Endodermal cell (in vitro differentiated cells): Measurements from ENCODE around the gene KRAS. TPM values are rescaled to one million over a fixed set of nuclear protein-coding genes. Genes with fewer than 3 reads are reported as not detected.

Experiments
- DNase-seq: peaks from one replicate; pipeline ENCODE4 v3.0.0-alpha.2; 2017
- H3K27ac ChIP-seq: 2 replicates; pipeline ENCODE4 v1.5.1; 2013; ENCODE audit warnings: mild to moderate bottlenecking, low read depth, low read length, moderate library complexity
- H3K27me3 ChIP-seq: 2 replicates; pipeline ENCODE4 v1.6.1; 2013; ENCODE audit warnings: mild to moderate bottlenecking, low read length, moderate library complexity; ENCODE audit not compliant: insufficient read depth, control insufficient read depth, poor library complexity, severe bottlenecking
- H3K36me3 ChIP-seq: 2 replicates; pipeline ENCODE4 v1.7.0; 2013; ENCODE audit warnings: mild to moderate bottlenecking, low read length, moderate library complexity; ENCODE audit not compliant: control insufficient read depth, insufficient read depth
- H3K4me1 ChIP-seq: one replicate; pipeline ENCODE4 v1.7.0; 2013; ENCODE audit warnings: low read length; ENCODE audit not compliant: control insufficient read depth, insufficient read depth
- H3K4me3 ChIP-seq: 2 replicates; pipeline ENCODE4 v1.5.1; 2013; ENCODE audit warnings: mild to moderate bottlenecking, low read length, moderate library complexity
- H3K9ac ChIP-seq: 2 replicates; pipeline ENCODE4 v1.6.1; 2013; ENCODE audit warnings: mild to moderate bottlenecking, low read length, moderate library complexity; ENCODE audit not compliant: poor library complexity, severe bottlenecking; ENCODE audit errors: extremely low read depth
- H3K9me3 ChIP-seq: 2 replicates; pipeline ENCODE4 v1.6.1; 2013; ENCODE audit warnings: mild to moderate bottlenecking, low read length, moderate library complexity; ENCODE audit not compliant: control insufficient read depth
- H3K27ac Mint-ChIP-seq: 2 replicates; pipeline ENCODE4 v1.8.0; 2020; ENCODE audit warnings: mixed read lengths
- H3K27me3 Mint-ChIP-seq: 2 replicates; pipeline ENCODE4 v1.8.0; 2021; ENCODE audit warnings: mild to moderate bottlenecking, mixed read lengths; ENCODE audit not compliant: insufficient read depth
- H3K36me3 Mint-ChIP-seq: 2 replicates; pipeline ENCODE4 v1.8.0; 2020; ENCODE audit warnings: low read depth, mixed read lengths
- H3K4me1 Mint-ChIP-seq: 2 replicates; pipeline ENCODE4 v1.8.0; 2020; ENCODE audit warnings: mixed read lengths
- H3K4me3 Mint-ChIP-seq: 2 replicates; pipeline ENCODE4 v1.8.0; 2020; ENCODE audit warnings: mild to moderate bottlenecking, moderate library complexity, mixed read lengths
- H3K9me3 Mint-ChIP-seq: 2 replicates; pipeline ENCODE4 v1.8.0; 2020; ENCODE audit warnings: mild to moderate bottlenecking, mixed read lengths
- WGBS, 2 experiments: methylation state at CpG; one replicate each; pipeline versions ENCODE4 v1.1.5 to v1.1.7; 2013; ENCODE audit warnings: missing lambda C conversion rate in 2 of 2, mixed read lengths in 1 of 2; ENCODE audit not compliant: insufficient coverage in 1 of 2, insufficient read length in 1 of 2; 5-methylcytosine and 5-hydroxymethylcytosine counted together
- total RNA-seq, 2 donors: library from RNA; stranded (reverse); fragmentation: NEBNext Ultra II Directional in 1 of 2; extraction: Animal tissue kit (Norgen Biotek cat#: 25700) in 1 of 2; gene quantifications; 2 replicates in 1 of 2; 3 replicates in 1 of 2; pipeline ENCODE4 v1.2.1, GENCODE V29; 2021
- TF ChIP-seq, protein P1 (sequence below): fragments of 200-600 bp; sonication (generic); conservative IDR thresholded peaks from 2 replicates; pipeline ENCODE4 v1.5.0; 2021; ENCODE audit warnings: antibody characterized with exemption, mild to moderate bottlenecking

Gene KRAS
- total RNA-seq, 2 donors from 2014 or later = 58.0 to 140 TPM

GRCh38 chr12:25186038-25186787, 64.5 kb downstream of the KRAS start:
- Mint-ChIP-seq H3K36me3 (no peaks in the 10 kb centered on the region), H3K27ac (no peak overlapping the region), H3K4me3 (no peak overlapping the region), H3K9me3 (no peaks in the 10 kb centered on the region), H3K4me1 (peaks cover 6% of the 10 kb centered on the region), H3K27me3 (no peaks in the 10 kb centered on the region)
- Histone ChIP-seq H3K9me3 (no peaks in the 10 kb centered on the region), H3K9ac (no peak overlapping the region), H3K4me1 (no peaks in the 10 kb centered on the region), H3K27me3 (no peaks in the 10 kb centered on the region), H3K4me3 (no peak overlapping the region), H3K27ac (no peak overlapping the region), H3K36me3 (no peaks in the 10 kb centered on the region)
- no peak for DNase-seq
- TF ChIP-seq, protein P1, sequence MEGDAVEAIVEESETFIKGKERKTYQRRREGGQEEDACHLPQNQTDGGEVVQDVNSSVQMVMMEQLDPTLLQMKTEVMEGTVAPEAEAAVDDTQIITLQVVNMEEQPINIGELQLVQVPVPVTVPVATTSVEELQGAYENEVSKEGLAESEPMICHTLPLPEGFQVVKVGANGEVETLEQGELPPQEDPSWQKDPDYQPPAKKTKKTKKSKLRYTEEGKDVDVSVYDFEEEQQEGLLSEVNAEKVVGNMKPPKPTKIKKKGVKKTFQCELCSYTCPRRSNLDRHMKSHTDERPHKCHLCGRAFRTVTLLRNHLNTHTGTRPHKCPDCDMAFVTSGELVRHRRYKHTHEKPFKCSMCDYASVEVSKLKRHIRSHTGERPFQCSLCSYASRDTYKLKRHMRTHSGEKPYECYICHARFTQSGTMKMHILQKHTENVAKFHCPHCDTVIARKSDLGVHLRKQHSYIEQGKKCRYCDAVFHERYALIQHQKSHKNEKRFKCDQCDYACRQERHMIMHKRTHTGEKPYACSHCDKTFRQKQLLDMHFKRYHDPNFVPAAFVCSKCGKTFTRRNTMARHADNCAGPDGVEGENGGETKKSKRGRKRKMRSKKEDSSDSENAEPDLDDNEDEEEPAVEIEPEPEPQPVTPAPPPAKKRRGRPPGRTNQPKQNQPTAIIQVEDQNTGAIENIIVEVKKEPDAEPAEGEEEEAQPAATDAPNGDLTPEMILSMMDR = no peak
- WGBS, 2 experiments = 91 to 100% methylated on average over 1 to 4 of the region's 4 CpGs

DNA sequence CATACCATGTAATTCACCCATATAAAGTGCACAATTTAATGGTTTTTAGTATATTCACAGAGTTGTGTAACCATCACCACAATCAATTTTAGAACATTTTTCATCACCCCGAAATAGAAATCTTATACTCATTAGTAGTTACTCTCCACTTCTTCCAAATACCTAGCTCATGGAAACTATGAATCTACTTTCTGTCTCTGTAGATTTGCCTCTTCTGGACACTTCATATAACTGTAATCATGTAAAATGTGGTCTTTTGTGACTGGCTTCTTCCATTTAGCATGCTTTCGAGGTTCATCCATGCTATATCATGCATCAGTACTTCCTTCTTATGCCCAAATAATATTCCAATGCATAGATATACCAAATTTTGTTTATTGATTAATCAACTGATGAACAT, 66.6 kb downstream of the KRAS start:
- Histone ChIP-seq H3K9ac (no peak overlapping the region), H3K4me3 (no peak overlapping the region), H3K36me3 (no peaks in the 10 kb centered on the region), H3K4me1 (no peaks in the 10 kb centered on the region), H3K27me3 (no peaks in the 10 kb centered on the region), H3K9me3 (no peaks in the 10 kb centered on the region), H3K27ac (no peak overlapping the region)
- H3K36me3 Mint-ChIP-seq = no peaks in the 10 kb centered on the region
- 53 to 93% methylated on average over 1 to 2 of the region's 2 CpGs for WGBS, 2 experiments
- peaks cover 6% of the 10 kb centered on the region for H3K4me1 Mint-ChIP-seq
- H3K27ac Mint-ChIP-seq = no peak overlapping the region
- DNase-seq = no peak
- no peaks in the 10 kb centered on the region for H3K9me3 Mint-ChIP-seq
- H3K4me3 Mint-ChIP-seq = no peak overlapping the region
- no peaks in the 10 kb centered on the region for H3K27me3 Mint-ChIP-seq
- TF ChIP-seq, protein P1 = no peak

GRCh38 chr12:25182765-25183164, 68.0 kb downstream of the KRAS start:
- H3K36me3 ChIP-seq = no peaks in the 10 kb centered on the region
- no peaks in the 10 kb centered on the region for H3K36me3 Mint-ChIP-seq
- H3K9me3 Mint-ChIP-seq = no peaks in the 10 kb centered on the region
- H3K4me3 Mint-ChIP-seq = no peak overlapping the region
- no peak for DNase-seq
- WGBS, 2 experiments = 84 to 89% methylated on average over 3 of the region's 3 CpGs
- no peaks in the 10 kb centered on the region for H3K27me3 ChIP-seq
- peaks cover 6% of the 10 kb centered on the region for H3K4me1 Mint-ChIP-seq
- no peaks in the 10 kb centered on the region for H3K4me1 ChIP-seq
- H3K27ac ChIP-seq = no peak overlapping the region
- no peak overlapping the region for H3K4me3 ChIP-seq
- no peak overlapping the region for H3K9ac ChIP-seq
- no peaks in the 10 kb centered on the region for H3K27me3 Mint-ChIP-seq
- H3K9me3 ChIP-seq = no peaks in the 10 kb centered on the region
- H3K27ac Mint-ChIP-seq = no peak overlapping the region
- TF ChIP-seq, protein P1 = no peak
